HepG2 (cell line): ENCODE measurements around the gene MEX3A. TPM values are rescaled to one million over a fixed set of nuclear protein-coding genes. Genes with fewer than 3 reads are reported as not detected.

ENCODE experiments used
- CREB1 ChIP-seq, 2 experiments: fragments of 450-650 bp in 1 of 2; IDR thresholded peaks; 2 replicates each; pipeline ENCODE4 v1.6.1; 2016 to 2017; ENCODE audit warnings: control low read depth in 1 of 2, mild to moderate bottlenecking in 1 of 2, missing compliant biosample characterization in 1 of 2, missing genetic modification characterization in 1 of 2
- HES4 ChIP-seq: sonication (generic); formaldehyde crosslinking; IDR thresholded peaks from 2 replicates; pipeline ENCODE4 v1.9.0; 2021; ENCODE audit warnings: mild to moderate bottlenecking, missing genetic modification reagents, borderline replicate concordance
- MIER2 ChIP-seq: IDR thresholded peaks from 2 replicates; pipeline ENCODE4 v1.6.1; 2016; ENCODE audit warnings: missing biosample characterization, missing genetic modification reagents
- RBFOX2 ChIP-seq: fragments of 200-400 bp; formaldehyde crosslinking; IDR thresholded peaks from 2 replicates; pipeline ENCODE4 v1.6.1; 2017; ENCODE audit warnings: low read depth, mild to moderate bottlenecking, low read length
- SKI ChIP-seq: fragments of 450-650 bp; IDR thresholded peaks from one replicate; pipeline ENCODE4 v1.6.1; 2018; ENCODE audit warnings: mild to moderate bottlenecking; ENCODE audit not compliant: partially characterized antibody
- SP5 ChIP-seq: IDR thresholded peaks from 2 replicates; pipeline ENCODE4 v1.6.1; 2016; ENCODE audit warnings: low read depth, borderline replicate concordance
- TOPORS ChIP-seq: sonication (generic); formaldehyde crosslinking; IDR thresholded peaks from 2 replicates; pipeline ENCODE4 v1.8.0; 2023; ENCODE audit warnings: mild to moderate bottlenecking, missing genetic modification reagents
- XRCC5 ChIP-seq: fragments of 200-400 bp; formaldehyde crosslinking; optimal IDR thresholded peaks from 2 replicates; pipeline ENCODE3; 2017; ENCODE audit warnings: mild to moderate bottlenecking, low read length
- ZNF12 ChIP-seq: sonication (generic); formaldehyde crosslinking; IDR thresholded peaks from 2 replicates; pipeline ENCODE4 v1.5.0; 2020; ENCODE audit warnings: missing genetic modification reagents
- ZNF160 ChIP-seq: sonication (generic); formaldehyde crosslinking; IDR thresholded peaks from 2 replicates; pipeline ENCODE4 v1.8.0; 2022; ENCODE audit warnings: mild to moderate bottlenecking, inconsistent platforms, missing genetic modification reagents
- ZNF264 ChIP-seq: sonication (generic); formaldehyde crosslinking; IDR thresholded peaks from 2 replicates; pipeline ENCODE4 v1.4.0; 2020; ENCODE audit warnings: missing genetic modification reagents
- ZNF292 ChIP-seq: sonication (generic); formaldehyde crosslinking; IDR thresholded peaks from 2 replicates; pipeline ENCODE4 v1.8.1; 2022; ENCODE audit warnings: mild to moderate bottlenecking, low read depth, missing genetic modification reagents, borderline replicate concordance
- ZNF431 ChIP-seq: sonication (generic); formaldehyde crosslinking; IDR thresholded peaks from 2 replicates; pipeline ENCODE4 v1.9.0; 2022; ENCODE audit warnings: missing genetic modification reagents, low read depth, mild to moderate bottlenecking, borderline replicate concordance
- ZNF558 ChIP-seq: sonication (generic); formaldehyde crosslinking; IDR thresholded peaks from 2 replicates; pipeline ENCODE4 v1.9.0; 2022; ENCODE audit warnings: mild to moderate bottlenecking, missing genetic modification reagents, borderline replicate concordance
- ZNF724P ChIP-seq: sonication (generic); formaldehyde crosslinking; IDR thresholded peaks from 2 replicates; pipeline ENCODE4 v1.8.0; 2022; ENCODE audit warnings: missing genetic modification reagents, borderline replicate concordance
- ZNF83 ChIP-seq: sonication (generic); formaldehyde crosslinking; IDR thresholded peaks from 2 replicates; pipeline ENCODE4 v1.4.0; 2020; ENCODE audit warnings: missing genetic modification reagents, mild to moderate bottlenecking, borderline replicate concordance
- ZNF878 ChIP-seq: sonication (generic); formaldehyde crosslinking; IDR thresholded peaks from 2 replicates; pipeline ENCODE4 v1.8.1; 2023; ENCODE audit warnings: mild to moderate bottlenecking, missing genetic modification reagents, moderate library complexity
- ZSCAN21 ChIP-seq: sonication (generic); formaldehyde crosslinking; IDR thresholded peaks from 2 replicates; pipeline ENCODE4 v1.8.0; 2022; ENCODE audit warnings: mild to moderate bottlenecking, missing genetic modification reagents, moderate library complexity, borderline replicate concordance
- polyA plus RNA-seq, 8 experiments: library from polyadenylated mRNA; depleted of rRNA in 3 of 8; stranded (reverse) in 7 of 8; unstranded in 1 of 8; fragments of >200 nt; fragmentation: Illumina TruSeq in 4 of 8; extraction: Trizol in 4 of 8; gene quantifications; 2 replicates each; pipeline versions ENCODE4 v1.2.1 to v1.2.3, GENCODE V29; 2011 to 2016; ENCODE audit warnings: low read depth in 4 of 8, missing spikeins in 1 of 8, mixed read lengths in 1 of 8; ENCODE audit not compliant: insufficient read depth in 1 of 8
- total RNA-seq, 5 experiments: library from RNA; depleted of rRNA; stranded (reverse); fragments of >200 nt; fragmentation: Illumina TruSeq; extraction: Trizol; gene quantifications; 2 replicates each; pipeline ENCODE4 v1.2.3, GENCODE V29; 2016; ENCODE audit warnings: low read depth in 1 of 5
- TF ChIP-seq, protein P1 (sequence below): sonication (generic); formaldehyde crosslinking; conservative IDR thresholded peaks from 2 replicates; pipeline ENCODE4 v1.8.1; 2023; ENCODE audit warnings: missing genetic modification reagents
- TF ChIP-seq, protein P2 (sequence below): sonication (generic); formaldehyde crosslinking; IDR thresholded peaks from 2 replicates; pipeline ENCODE4 v1.4.0; 2020; ENCODE audit warnings: missing genetic modification reagents, borderline replicate concordance
- TF ChIP-seq, protein P3 (sequence below): IDR thresholded peaks from 2 replicates; pipeline ENCODE4 v1.6.1; 2012; ENCODE audit warnings: inconsistent platforms
- TF ChIP-seq, protein P4 (sequence below): sonication (generic); formaldehyde crosslinking; IDR thresholded peaks from 2 replicates; pipeline ENCODE4 v1.4.0; 2020; ENCODE audit warnings: missing genetic modification reagents, mild to moderate bottlenecking, borderline replicate concordance

Gene MEX3A
- total and polyA plus RNA-seq, 2 of the 13 experiments (the other 11 are each of a cell fraction or from before 2014, with no cell fraction given): 7.6 to 9.1 TPM

DNA sequence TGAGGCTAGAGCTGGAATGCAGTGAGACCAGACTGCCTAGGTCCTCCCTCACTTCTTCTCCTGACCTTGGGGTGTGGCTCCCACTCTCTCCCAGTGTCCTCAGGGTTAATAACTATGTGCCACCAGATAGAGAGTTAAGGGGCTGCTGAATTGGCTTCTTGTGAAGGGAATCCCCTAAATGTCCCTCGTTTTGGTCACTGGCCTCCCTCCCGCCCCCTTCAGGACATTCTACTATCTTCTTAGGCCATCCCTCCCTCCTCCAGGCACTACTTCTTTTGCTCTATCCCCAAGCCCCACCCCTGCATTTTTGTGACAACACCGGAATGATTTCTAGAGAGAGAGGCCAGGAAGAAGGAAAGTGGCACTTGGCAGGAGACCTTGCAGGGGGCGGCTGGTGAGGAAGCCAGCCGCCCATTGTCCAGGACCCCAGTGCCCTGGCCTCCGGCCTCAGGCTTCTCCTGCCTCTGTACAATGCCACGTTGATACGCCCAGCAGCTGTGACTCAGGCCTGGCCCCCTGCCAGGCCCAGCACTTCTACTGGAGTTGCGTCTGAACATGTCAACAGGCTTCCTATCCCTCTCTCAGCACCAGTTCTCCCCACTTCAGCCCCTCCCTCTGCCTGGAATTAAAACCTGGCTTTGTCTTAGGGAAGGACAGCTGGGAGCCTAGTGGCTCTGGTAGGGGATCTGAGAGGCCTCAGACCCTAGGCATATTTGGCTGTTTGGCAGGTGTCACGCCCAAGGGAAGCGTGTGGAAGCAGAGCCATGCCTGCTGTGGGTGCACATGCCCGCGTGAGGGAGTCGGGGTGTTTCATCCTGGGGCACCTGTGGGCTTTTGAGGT lies 41.3 kb upstream of the MEX3A start (continued):
- no peak for TF ChIP-seq ZNF12 (CRISPR knock-in tag)
- TF ChIP-seq ZNF558: 0 out of 2 replicates have a peak, but pooled peaks have one; percentile 51
- TF ChIP-seq, protein P1, sequence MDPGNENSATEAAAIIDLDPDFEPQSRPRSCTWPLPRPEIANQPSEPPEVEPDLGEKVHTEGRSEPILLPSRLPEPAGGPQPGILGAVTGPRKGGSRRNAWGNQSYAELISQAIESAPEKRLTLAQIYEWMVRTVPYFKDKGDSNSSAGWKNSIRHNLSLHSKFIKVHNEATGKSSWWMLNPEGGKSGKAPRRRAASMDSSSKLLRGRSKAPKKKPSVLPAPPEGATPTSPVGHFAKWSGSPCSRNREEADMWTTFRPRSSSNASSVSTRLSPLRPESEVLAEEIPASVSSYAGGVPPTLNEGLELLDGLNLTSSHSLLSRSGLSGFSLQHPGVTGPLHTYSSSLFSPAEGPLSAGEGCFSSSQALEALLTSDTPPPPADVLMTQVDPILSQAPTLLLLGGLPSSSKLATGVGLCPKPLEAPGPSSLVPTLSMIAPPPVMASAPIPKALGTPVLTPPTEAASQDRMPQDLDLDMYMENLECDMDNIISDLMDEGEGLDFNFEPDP: no peak
- TF ChIP-seq SP5: no peak
- no peak for TF ChIP-seq CREB1 (IDR thresholded peaks at IDR 0.05)
- peak; percentile 45 for TF ChIP-seq CREB1 (CRISPR knock-in tag; IDR thresholded peaks at IDR 0.05)
- TF ChIP-seq SKI: no peak
- TF ChIP-seq, protein P2, sequence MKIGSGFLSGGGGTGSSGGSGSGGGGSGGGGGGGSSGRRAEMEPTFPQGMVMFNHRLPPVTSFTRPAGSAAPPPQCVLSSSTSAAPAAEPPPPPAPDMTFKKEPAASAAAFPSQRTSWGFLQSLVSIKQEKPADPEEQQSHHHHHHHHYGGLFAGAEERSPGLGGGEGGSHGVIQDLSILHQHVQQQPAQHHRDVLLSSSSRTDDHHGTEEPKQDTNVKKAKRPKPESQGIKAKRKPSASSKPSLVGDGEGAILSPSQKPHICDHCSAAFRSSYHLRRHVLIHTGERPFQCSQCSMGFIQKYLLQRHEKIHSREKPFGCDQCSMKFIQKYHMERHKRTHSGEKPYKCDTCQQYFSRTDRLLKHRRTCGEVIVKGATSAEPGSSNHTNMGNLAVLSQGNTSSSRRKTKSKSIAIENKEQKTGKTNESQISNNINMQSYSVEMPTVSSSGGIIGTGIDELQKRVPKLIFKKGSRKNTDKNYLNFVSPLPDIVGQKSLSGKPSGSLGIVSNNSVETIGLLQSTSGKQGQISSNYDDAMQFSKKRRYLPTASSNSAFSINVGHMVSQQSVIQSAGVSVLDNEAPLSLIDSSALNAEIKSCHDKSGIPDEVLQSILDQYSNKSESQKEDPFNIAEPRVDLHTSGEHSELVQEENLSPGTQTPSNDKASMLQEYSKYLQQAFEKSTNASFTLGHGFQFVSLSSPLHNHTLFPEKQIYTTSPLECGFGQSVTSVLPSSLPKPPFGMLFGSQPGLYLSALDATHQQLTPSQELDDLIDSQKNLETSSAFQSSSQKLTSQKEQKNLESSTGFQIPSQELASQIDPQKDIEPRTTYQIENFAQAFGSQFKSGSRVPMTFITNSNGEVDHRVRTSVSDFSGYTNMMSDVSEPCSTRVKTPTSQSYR (CRISPR knock-in tag): no peak
- TF ChIP-seq, protein P3, sequence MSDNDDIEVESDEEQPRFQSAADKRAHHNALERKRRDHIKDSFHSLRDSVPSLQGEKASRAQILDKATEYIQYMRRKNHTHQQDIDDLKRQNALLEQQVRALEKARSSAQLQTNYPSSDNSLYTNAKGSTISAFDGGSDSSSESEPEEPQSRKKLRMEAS: peak; percentile 73; the same call in 1 of the 2 replicates
- TF ChIP-seq ZNF160: no peak
- TF ChIP-seq HES4 (CRISPR knock-in tag): no peak
- TF ChIP-seq MIER2: no peak
- TF ChIP-seq, protein P4, sequence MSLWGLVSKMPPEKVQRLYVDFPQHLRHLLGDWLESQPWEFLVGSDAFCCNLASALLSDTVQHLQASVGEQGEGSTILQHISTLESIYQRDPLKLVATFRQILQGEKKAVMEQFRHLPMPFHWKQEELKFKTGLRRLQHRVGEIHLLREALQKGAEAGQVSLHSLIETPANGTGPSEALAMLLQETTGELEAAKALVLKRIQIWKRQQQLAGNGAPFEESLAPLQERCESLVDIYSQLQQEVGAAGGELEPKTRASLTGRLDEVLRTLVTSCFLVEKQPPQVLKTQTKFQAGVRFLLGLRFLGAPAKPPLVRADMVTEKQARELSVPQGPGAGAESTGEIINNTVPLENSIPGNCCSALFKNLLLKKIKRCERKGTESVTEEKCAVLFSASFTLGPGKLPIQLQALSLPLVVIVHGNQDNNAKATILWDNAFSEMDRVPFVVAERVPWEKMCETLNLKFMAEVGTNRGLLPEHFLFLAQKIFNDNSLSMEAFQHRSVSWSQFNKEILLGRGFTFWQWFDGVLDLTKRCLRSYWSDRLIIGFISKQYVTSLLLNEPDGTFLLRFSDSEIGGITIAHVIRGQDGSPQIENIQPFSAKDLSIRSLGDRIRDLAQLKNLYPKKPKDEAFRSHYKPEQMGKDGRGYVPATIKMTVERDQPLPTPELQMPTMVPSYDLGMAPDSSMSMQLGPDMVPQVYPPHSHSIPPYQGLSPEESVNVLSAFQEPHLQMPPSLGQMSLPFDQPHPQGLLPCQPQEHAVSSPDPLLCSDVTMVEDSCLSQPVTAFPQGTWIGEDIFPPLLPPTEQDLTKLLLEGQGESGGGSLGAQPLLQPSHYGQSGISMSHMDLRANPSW: 0 out of 2 replicates have a peak, but pooled peaks have one; percentile 38
- TF ChIP-seq TOPORS (CRISPR knock-in tag): no peak
- TF ChIP-seq ZNF878: no peak
- no peak for TF ChIP-seq ZNF264 (CRISPR knock-in tag)
- TF ChIP-seq ZNF724P (CRISPR knock-in tag): no peak
- no peak for TF ChIP-seq ZNF83 (CRISPR knock-in tag)
- TF ChIP-seq XRCC5: no peak
- TF ChIP-seq ZSCAN21 (CRISPR knock-in tag): no peak; the same call in 1 of the 2 replicates
- TF ChIP-seq ZNF292: peak; percentile 50; the same call in 1 of the 2 replicates
- TF ChIP-seq RBFOX2: no peak
- TF ChIP-seq ZNF431 (CRISPR knock-in tag): 0 out of 2 replicates have a peak, but pooled peaks have one; percentile 61
